Measurements from ENCODE around the gene NBPF9. TPM values are rescaled to one million over a fixed set of nuclear protein-coding genes. Genes with fewer than 3 reads are reported as not detected.
"Not testable (repeated sequence)": the region's sequence is repeated elsewhere in the genome, so short reads cannot be mapped to it uniquely, and the experiment has no call there.

The NBPF9 gene
- 24.5 and 25.0 TPM in 2 replicates for total RNA-seq

- H3K4me3 ChIP-seq (ENCODE audit: low read depth, low read length) = peak within 1 kb of the TSS; percentile 58
- peak; percentile 42 for DNase-seq (ENCODE audit: low read depth)
Observed at GRCh38 chr1:149103109-149104081, at the start of gene NBPF9. Gene NBPF9 (minus strand): TSS chr1:149103551. CDS start chr1:149082139, 21,412 bp downstream.

GRCh38 chr1:149149909-149150308 lies 46.6 kb upstream of the NBPF9 start:
- not testable (repeated sequence) for H3K4me3 ChIP-seq (ENCODE audit: low read depth, low read length)
- peak; percentile 8 for DNase-seq (ENCODE audit: low read depth)

DNA sequence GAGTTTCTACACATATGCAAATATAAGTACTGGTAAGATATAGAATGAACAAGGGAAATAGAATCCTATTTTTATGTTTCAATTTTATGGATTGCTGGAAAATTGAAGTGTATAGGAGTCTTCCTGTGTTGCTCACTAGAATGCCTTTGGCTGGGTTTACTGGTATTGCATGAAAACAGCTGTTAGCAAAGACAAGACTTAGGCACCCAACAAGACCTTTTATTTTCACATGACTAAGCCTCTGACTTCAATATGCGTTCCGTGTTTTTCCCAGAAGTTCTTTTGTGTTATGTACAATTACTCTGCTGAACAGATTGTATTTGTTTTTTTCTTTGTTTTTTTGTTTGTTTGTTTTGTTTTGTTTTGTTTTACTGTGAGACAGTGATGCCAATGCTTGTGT lies 34.2 kb upstream of the NBPF9 start:
- not testable (repeated sequence) for H3K4me3 ChIP-seq (ENCODE audit: low read depth, low read length)
- DNase-seq (ENCODE audit: low read depth) = peak; percentile 7

- not testable (repeated sequence) for H3K4me3 ChIP-seq (ENCODE audit: low read depth, low read length)
Observed at GRCh38 chr1:149130938-149131337, 27.6 kb upstream of the NBPF9 start.

GRCh38 chr1:149129245-149129644 lies 25.9 kb upstream of the NBPF9 start:
- not testable (repeated sequence) for H3K4me3 ChIP-seq (ENCODE audit: low read depth, low read length); DNase-seq (ENCODE audit: low read depth)

More at GRCh38 chr1:149130938-149131337, 27.6 kb upstream of the NBPF9 start:
- not testable (repeated sequence) for DNase-seq (ENCODE audit: low read depth)

DNA sequence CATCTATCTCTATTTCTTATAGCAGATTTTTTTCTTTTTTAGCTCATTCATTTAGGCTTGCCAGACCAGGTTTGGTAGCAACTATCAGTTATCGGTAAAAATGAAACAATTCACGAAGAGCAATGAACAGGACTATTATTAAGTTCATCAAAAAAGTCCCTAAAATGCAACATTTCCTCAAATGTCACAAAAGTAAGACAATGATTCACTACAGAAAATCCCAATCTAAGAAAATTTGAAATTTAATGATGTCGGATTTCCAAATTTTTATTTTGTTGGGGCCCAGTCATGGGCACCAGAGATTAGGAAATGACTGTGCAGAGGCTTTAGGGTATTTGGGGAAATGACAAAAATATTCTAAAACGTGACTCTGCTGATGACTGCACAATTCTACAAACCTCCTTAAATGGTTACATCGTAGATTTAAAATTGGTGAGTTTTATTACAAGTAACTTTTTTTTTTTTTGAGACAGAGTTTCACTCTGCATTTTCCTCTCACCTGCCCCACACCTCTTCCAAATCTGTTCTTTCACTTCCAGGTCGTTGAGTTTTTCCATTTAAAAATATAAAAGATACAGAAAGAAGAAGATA lies 23.3 kb upstream of the NBPF9 start:
- DNase-seq (ENCODE audit: low read depth); H3K4me3 ChIP-seq (ENCODE audit: low read depth, low read length): not testable (repeated sequence)

DNA sequence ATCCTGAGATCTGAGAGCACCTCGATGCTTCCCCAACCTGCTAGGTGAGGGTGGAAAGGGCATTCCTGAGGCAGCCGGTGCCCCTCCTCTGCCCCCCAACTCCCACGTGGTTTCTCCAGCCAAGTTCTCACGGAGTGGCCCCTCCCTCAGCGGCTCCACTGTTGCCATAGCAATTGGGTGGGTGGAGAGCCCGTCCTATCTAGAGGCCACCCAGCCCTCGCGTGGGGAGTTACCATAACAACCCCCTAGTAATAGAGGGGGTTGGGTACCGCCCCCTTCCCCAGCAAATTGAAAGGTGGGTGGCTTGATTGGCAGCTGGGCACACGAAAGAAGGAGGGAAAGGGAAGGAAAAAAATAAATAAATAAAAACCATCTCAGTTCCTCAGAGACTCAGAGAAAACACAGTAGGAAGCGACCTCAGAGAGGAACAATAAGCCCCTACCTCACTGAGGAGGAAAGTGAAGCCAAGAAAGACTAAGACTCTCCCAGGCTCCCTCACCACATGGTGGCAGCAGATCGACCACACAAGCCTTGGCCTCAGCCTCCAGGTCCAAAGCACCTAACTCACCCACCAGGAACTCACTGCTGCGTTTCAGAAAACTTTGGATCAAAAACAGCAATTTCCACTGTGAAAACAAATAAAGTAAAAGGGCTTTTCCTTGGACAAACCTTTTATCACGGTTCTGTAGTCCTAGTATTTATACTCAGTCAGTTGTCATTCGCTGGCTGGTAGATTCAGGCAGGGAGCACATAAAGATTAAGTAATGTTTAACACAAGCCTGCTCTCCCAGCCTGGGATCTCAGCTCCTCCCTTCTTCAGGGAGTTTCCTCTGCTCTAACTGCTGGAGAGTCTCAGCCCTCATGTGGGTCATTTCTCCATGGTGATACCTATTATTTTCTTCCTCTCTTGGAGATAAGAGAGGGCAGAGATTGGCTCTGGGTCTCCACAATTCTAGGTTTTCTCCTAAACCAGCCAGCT lies 20.9 kb upstream of the NBPF9 start:
- not testable (repeated sequence) for H3K4me3 ChIP-seq (ENCODE audit: low read depth, low read length); DNase-seq (ENCODE audit: low read depth)

- not testable (repeated sequence) for DNase-seq (ENCODE audit: low read depth); H3K4me3 ChIP-seq (ENCODE audit: low read depth, low read length)
Observed at GRCh38 chr1:149112828-149113227, 9.5 kb upstream of the NBPF9 start.

- DNase-seq (ENCODE audit: low read depth); H3K4me3 ChIP-seq (ENCODE audit: low read depth, low read length): not testable (repeated sequence)
Observed at GRCh38 chr1:149110343-149110742, 7.0 kb upstream of the NBPF9 start.

GRCh38 chr1:149102574-149102973 lies 777 bp downstream of the NBPF9 start:
- DNase-seq (ENCODE audit: low read depth) = not testable (repeated sequence)
- H3K4me3 ChIP-seq (ENCODE audit: low read depth, low read length) = peak overlapping the region; percentile 41

DNA sequence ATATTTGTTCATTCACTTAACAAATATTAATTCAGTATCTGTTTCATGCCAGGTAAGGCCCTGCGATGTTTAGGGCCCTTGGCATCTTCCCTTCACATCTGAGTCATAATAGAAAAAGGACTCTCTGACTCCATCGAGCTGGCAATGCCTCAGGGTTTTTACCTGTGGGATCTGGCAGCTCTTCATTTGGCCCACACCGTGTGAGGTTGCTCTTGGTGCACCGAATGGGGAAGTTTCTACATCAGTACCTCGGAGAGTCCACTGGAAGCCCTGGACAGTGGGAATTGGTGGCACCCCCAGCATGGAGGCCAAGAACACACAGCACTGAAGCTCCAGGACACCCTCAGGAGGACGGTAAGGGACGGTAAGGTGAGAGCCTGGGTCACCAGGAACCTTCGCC lies 5.1 kb downstream of the NBPF9 start:
- H3K4me3 ChIP-seq (ENCODE audit: low read depth, low read length); DNase-seq (ENCODE audit: low read depth): not testable (repeated sequence)

GRCh38 chr1:149093155-149093554 lies 10.2 kb downstream of the NBPF9 start:
- H3K4me3 ChIP-seq (ENCODE audit: low read depth, low read length); DNase-seq (ENCODE audit: low read depth): not testable (repeated sequence)

DNA sequence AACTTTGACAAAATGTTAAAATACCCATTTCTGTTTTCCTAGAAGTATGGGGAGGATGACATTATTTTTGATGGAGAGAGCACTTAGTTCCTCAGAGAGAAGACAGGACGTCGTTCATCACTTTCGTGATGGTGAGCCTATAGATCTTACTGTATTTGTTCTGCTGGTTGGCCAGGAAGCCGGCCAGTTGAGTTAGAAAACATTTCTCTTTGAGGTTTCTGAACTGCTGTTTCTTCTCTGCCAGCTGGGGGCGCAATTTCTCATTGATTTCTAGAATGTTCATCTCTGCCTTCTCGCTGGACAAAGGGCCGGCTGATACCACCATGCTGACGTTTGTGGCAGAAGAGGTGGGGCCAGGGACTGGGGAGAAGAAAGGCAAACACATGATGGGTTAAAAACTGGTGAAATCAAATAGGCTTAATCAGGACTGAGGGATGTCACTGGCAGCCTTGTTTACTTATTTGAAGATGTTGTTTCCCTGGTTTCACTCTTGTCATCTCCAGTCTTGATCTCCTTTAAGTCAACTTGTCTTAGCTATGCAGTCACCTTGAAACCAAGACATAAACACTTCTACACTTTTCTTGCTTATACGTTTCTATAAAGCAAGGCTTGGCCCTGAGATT lies 27.7 kb downstream of the NBPF9 start:
- DNase-seq (ENCODE audit: low read depth); H3K4me3 ChIP-seq (ENCODE audit: low read depth, low read length): not testable (repeated sequence)

GRCh38 chr1:149064611-149065010 lies 38.7 kb downstream of the NBPF9 start:
- DNase-seq (ENCODE audit: low read depth) = not testable (repeated sequence)

DNA sequence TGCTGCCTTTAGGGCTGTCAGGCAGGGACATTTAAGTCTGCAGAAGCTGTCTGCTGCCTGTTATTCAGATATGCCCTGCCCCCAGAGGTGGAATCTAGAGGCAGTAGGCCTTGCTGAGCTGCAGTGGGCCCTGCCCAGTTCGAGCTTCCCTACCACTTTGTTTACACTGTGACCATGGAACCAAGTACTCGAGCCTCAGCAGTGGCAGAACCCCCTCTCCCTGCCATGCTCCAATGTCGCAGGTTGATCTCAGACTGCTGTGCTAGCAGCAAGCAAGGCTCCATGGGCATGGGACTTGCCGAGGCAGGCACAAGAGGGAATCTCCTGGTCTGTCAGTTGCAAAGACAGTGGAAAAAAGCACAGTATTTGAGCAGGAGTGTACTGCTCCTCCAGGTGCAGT lies 60.3 kb downstream of the NBPF9 start:
- H3K4me3 ChIP-seq (ENCODE audit: low read depth, low read length); DNase-seq (ENCODE audit: low read depth): not testable (repeated sequence)

More at GRCh38 chr1:149064611-149065010, 38.7 kb downstream of the NBPF9 start:
- not testable (repeated sequence) for H3K4me3 ChIP-seq (ENCODE audit: low read depth, low read length)

DNA sequence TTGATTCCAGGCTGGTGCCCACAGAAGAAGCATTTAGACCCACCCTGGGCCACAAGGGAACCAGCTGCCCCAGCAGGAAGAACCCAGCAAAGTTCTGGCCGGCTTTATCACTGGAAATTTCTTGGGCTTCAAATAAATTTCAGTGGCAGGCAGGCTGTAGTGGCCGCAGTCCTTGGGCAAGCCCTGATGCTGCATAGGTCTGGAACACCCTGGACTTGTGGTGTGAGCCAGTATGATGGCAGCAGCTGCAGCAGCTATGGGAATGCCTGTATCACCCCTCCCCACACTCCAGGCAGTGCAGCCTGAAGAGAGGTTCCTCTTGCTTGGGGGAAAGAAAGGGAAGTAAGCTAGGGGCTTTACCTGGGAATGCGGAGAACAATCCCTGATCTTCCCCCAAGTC lies 69.4 kb downstream of the NBPF9 start:
- not testable (repeated sequence) for DNase-seq (ENCODE audit: low read depth); H3K4me3 ChIP-seq (ENCODE audit: low read depth, low read length)

DNA sequence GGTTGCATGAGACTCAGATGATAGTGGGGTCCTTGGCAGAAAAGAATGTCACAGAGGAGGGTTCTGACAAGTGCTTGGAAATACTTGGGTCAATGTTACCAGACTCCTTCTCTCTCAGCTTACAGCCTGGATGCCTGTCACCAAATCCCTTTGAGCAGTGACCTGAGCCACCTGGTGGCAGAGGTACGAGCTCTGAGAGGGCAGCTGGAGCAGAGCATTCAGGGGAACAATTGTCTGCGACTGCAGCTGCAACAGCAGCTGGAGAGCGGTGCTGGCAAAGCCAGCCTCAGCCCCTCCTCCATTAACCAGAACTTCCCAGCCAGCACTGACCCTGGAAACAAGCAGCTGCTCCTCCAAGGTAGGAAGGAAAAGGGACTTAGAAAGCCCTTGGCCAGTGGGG lies 79.0 kb downstream of the NBPF9 start:
- H3K4me3 ChIP-seq (ENCODE audit: low read depth, low read length); DNase-seq (ENCODE audit: low read depth): not testable (repeated sequence)

DNA sequence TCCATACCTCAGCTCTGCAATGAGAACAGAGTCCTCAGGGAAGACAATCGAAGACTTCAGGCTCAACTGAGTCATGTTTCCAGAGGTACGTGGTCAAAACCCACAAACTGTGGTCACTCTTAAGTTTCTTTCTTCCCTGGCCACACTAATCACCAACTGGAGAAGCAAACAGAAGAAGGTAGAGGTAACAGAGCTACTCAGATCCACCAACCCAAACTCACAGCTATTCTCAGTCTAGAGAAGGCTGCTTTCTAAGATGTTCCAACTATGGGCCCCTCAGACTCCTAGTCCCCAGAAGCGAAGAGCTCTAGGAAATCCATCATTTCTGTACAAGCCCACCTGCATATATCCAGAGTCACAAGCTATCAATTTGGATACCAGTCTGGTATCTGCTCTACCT lies 84.8 kb downstream of the NBPF9 start:
- H3K4me3 ChIP-seq (ENCODE audit: low read depth, low read length) = not testable (repeated sequence)

More for the DNA sequence above, 84.8 kb downstream of the NBPF9 start:
- not testable (repeated sequence) for DNase-seq (ENCODE audit: low read depth)

Measured in fibroblast of villous mesenchyme (primary cell).